Bronchial epithelial cell (primary cell): ENCODE data around the gene TRIM2. TPM values are rescaled to one million over a fixed set of nuclear protein-coding genes. Genes with fewer than 3 reads are reported as not detected.

ENCODE experiments used
- DNase-seq: peaks from one replicate; pipeline ENCODE4 v3.0.0-alpha.2; 2010; ENCODE audit warnings: low read depth
- FAIRE-seq: peaks from 2 replicates; lab custom pipeline; 2011; peaks lifted over from hg19 to GRCh38; lab: Jason Lieb, UNC
- H3K27me3 ChIP-seq: 2 replicates; pipeline ENCODE4 v1.5.1; 2011; ENCODE audit warnings: low read length; ENCODE audit not compliant: control insufficient read depth, insufficient read depth
- H3K36me3 ChIP-seq: 2 replicates; pipeline ENCODE4 v1.5.1; 2011; ENCODE audit warnings: low read length; ENCODE audit not compliant: control insufficient read depth, insufficient read depth
- H3K4me3 ChIP-seq: 2 replicates; pipeline ENCODE4 v1.5.1; 2011; ENCODE audit warnings: mild to moderate bottlenecking, low read depth, low read length, control low read depth
- CTCF ChIP-seq: IDR thresholded peaks from 2 replicates; pipeline ENCODE4 v1.5.1; 2011; ENCODE audit warnings: mild to moderate bottlenecking, moderate library complexity, low read length, control low read depth, inconsistent platforms; ENCODE audit not compliant: insufficient read depth, severe bottlenecking
- total RNA-seq: library from RNA; depleted of rRNA; stranded (reverse); fragments of >200 nt; gene quantifications from 2 replicates; pipeline ENCODE4 v1.2.1, GENCODE V29; 2014

The TRIM2 gene
- total RNA-seq, 1 donor from 2014 or later: 7.1 TPM

GRCh38 chr4:153221783-153222706 is 17.8 kb downstream of the TRIM2 start:
- FAIRE-seq (no peak), DNase-seq (peak; percentile 91)
- TF ChIP-seq CTCF: no peak
- H3K4me3 ChIP-seq: peak overlapping the region; percentile 59
- H3K27me3 ChIP-seq: no peaks in the 10 kb centered on the region
- no peaks in the 10 kb centered on the region for H3K36me3 ChIP-seq

GRCh38 chr4:153222707-153223426 is 18.6 kb downstream of the TRIM2 start:
- TF ChIP-seq CTCF: no peak
- peak overlapping the region; percentile 59 for H3K4me3 ChIP-seq
- H3K36me3 ChIP-seq: no peaks in the 10 kb centered on the region
- no peak for FAIRE-seq
- DNase-seq: no peak
- H3K27me3 ChIP-seq: no peaks in the 10 kb centered on the region

- H3K36me3 ChIP-seq: no peaks in the 10 kb centered on the region
- H3K27me3 ChIP-seq: no peaks in the 10 kb centered on the region
- TF ChIP-seq CTCF: no peak
- DNase-seq: no peak
- peak overlapping the region; percentile 59 for H3K4me3 ChIP-seq
- no peak for FAIRE-seq
Observed at GRCh38 chr4:153223427-153223801, 19.2 kb downstream of the TRIM2 start.

- DNase-seq: peak; percentile 66
- no peaks in the 10 kb centered on the region for H3K36me3 ChIP-seq
- H3K27me3 ChIP-seq: no peaks in the 10 kb centered on the region
- peak overlapping the region; percentile 59 for H3K4me3 ChIP-seq
- no peak for FAIRE-seq
- TF ChIP-seq CTCF: no peak
Observed at GRCh38 chr4:153223930-153224329, 19.7 kb downstream of the TRIM2 start.

- Histone ChIP-seq H3K27me3 (no peaks in the 10 kb centered on the region), H3K36me3 (no peaks in the 10 kb centered on the region), H3K4me3 (no peak overlapping the region)
- TF ChIP-seq CTCF: no peak
- no peak for DNase-seq
- no peak for FAIRE-seq
Observed at GRCh38 chr4:153224474-153224873, 20.2 kb downstream of the TRIM2 start.
